Muscle of back (tissue), 11 donors: Measurements from ENCODE around the gene LANCL1. TPM values are rescaled to one million over a fixed set of nuclear protein-coding genes. Genes with fewer than 3 reads are reported as not detected.
"Not testable (repeated sequence)": the region's sequence is repeated elsewhere in the genome, so short reads cannot be mapped to it uniquely, and the experiment has no call there.

ENCODE experiments used
- DNase-seq, 3 donors: peaks; one replicate each; pipeline versions ENCODE4 v3.0.0 to v3.0.0-alpha.2; 2013
- polyA plus RNA-seq, 10 donors: library from polyadenylated mRNA; unstranded; fragments of 120-200 nt; gene quantifications; one replicate each; pipeline ENCODE4 v1.2.1, GENCODE V29; 2013; ENCODE audit not compliant: insufficient read length in 10 of 10

Gene LANCL1
- polyA plus RNA-seq, 10 donors: 43.6 to 74.0 (median 54.5) TPM

- no peak for DNase-seq
Observed at GRCh38 chr2:210460322-210461227, 16.0 kb downstream of the LANCL1 start.

- DNase-seq: no peak
Observed at GRCh38 chr2:210459880-210460279, 16.7 kb downstream of the LANCL1 start.

GRCh38 chr2:210459407-210459806 is 17.2 kb downstream of the LANCL1 start:
- no peak for DNase-seq

GRCh38 chr2:210458395-210458794 is 18.2 kb downstream of the LANCL1 start:
- no peak for DNase-seq

GRCh38 chr2:210456571-210456970 is 20.0 kb downstream of the LANCL1 start:
- no peak for DNase-seq

GRCh38 chr2:210454336-210454735 is 22.2 kb downstream of the LANCL1 start:
- no peak for DNase-seq

- DNase-seq: no peak
Observed at GRCh38 chr2:210452194-210452593, 24.4 kb downstream of the LANCL1 start.

GRCh38 chr2:210450942-210451341 is 25.6 kb downstream of the LANCL1 start:
- DNase-seq: not testable (repeated sequence)

GRCh38 chr2:210445732-210446131 is 30.8 kb downstream of the LANCL1 start:
- no peak for DNase-seq

GRCh38 chr2:210445116-210445707 is 31.3 kb downstream of the LANCL1 start:
- peak in 1 of 3 donors; percentile 22 for DNase-seq

- DNase-seq: no peak
Observed at GRCh38 chr2:210443527-210443926, 33.0 kb downstream of the LANCL1 start.

GRCh38 chr2:210442878-210443277 is 33.7 kb downstream of the LANCL1 start:
- no peak for DNase-seq

GRCh38 chr2:210442457-210442856 is 34.1 kb downstream of the LANCL1 start:
- no peak for DNase-seq

- DNase-seq: no peak
Observed at GRCh38 chr2:210440206-210440605, 36.4 kb downstream of the LANCL1 start.

GRCh38 chr2:210435439-210435838 is 41.1 kb downstream of the LANCL1 start:
- no peak for DNase-seq

GRCh38 chr2:210432633-210433032 is 43.9 kb downstream of the LANCL1 start:
- DNase-seq: peak in 1 of 3 donors; percentile 3

- no peak for DNase-seq
Observed at GRCh38 chr2:210429403-210430137, 47.0 kb downstream of the LANCL1 start.

GRCh38 chr2:210428393-210429179 is 48.0 kb downstream of the LANCL1 start:
- DNase-seq: peak; percentile 17 to 80 (median 49)

- not testable (repeated sequence) for DNase-seq
Observed at GRCh38 chr2:210427309-210427708, 49.2 kb downstream of the LANCL1 start.

- DNase-seq: no peak
Observed at GRCh38 chr2:210422366-210422765, 54.2 kb downstream of the LANCL1 start.

GRCh38 chr2:210421916-210422315 is 54.6 kb downstream of the LANCL1 start:
- peak in 1 of 3 donors; percentile 71 for DNase-seq

- no peak for DNase-seq
Observed at GRCh38 chr2:210412660-210413059, 63.9 kb downstream of the LANCL1 start.
